H1 (cell line): ENCODE data around the gene PTPRJ. TPM values are rescaled to one million over a fixed set of nuclear protein-coding genes. Genes with fewer than 3 reads are reported as not detected.
A peak's percentile ranks its signal among the peaks of the same experiment; 100 is the strongest.

Experiments
- CTCF ChIA-PET: fragments of 300-600 bp; sonication (Branson Sonifier 250); formaldehyde crosslinking; loops from one replicate; lab custom pipeline; 2021; ENCODE audit not compliant: partially characterized antibody; lab: Charles Lee
- POLR2A ChIA-PET: fragments of 300-600 bp; sonication (Branson Sonifier 250); formaldehyde crosslinking; loops from one replicate; lab custom pipeline; 2021; ENCODE audit warnings: inconsistent platforms; ENCODE audit not compliant: partially characterized antibody; lab: Charles Lee
- DNase-seq, 2 experiments: peaks; one replicate each; pipeline versions ENCODE4 v3.0.0 to v3.0.0-alpha.2; 2010 to 2022; ENCODE audit warnings: low spot score in 2 of 2, low read depth in 1 of 2, mixed read lengths in 1 of 2
- FAIRE-seq: peaks from 2 replicates; lab custom pipeline; 2011; peaks lifted over from hg19 to GRCh38; lab: Jason Lieb, UNC
- H2AFZ ChIP-seq: 2 replicates; pipeline ENCODE4 v1.8.1; 2012; ENCODE audit warnings: low read length, inconsistent platforms
- H2AK5ac ChIP-seq: 2 replicates; pipeline ENCODE4 v1.6.1; 2013; ENCODE audit warnings: low read depth, low read length
- H2BK120ac ChIP-seq: replicated peaks from 2 replicates; pipeline ENCODE3; 2013; ENCODE audit warnings: low read depth, low read length, inconsistent platforms
- H2BK12ac ChIP-seq: 2 replicates; pipeline ENCODE4 v1.6.1; 2013; ENCODE audit warnings: low read depth, low read length
- H2BK15ac ChIP-seq: 2 replicates; pipeline ENCODE4 v1.6.1; 2013; ENCODE audit warnings: low read length
- H2BK20ac ChIP-seq: 2 replicates; pipeline ENCODE4 v1.6.1; 2013; ENCODE audit warnings: low read length
- H2BK5ac ChIP-seq: 2 replicates; pipeline ENCODE4 v1.6.1; 2013; ENCODE audit warnings: low read depth, low read length
- H3K14ac ChIP-seq: 2 replicates; pipeline ENCODE4 v1.6.1; 2013; ENCODE audit warnings: inconsistent platforms; ENCODE audit not compliant: insufficient read length
- H3K18ac ChIP-seq: 2 replicates; pipeline ENCODE4 v1.6.1; 2013; ENCODE audit warnings: low read length; ENCODE audit errors: extremely low read depth
- H3K23ac ChIP-seq: 2 replicates; pipeline ENCODE4 v1.6.1; 2013; ENCODE audit warnings: inconsistent platforms; ENCODE audit not compliant: insufficient read length
- H3K23me2 ChIP-seq: 2 replicates; pipeline ENCODE4 v1.6.1; 2013; ENCODE audit warnings: low read depth, low read length
- H3K27ac ChIP-seq: 2 replicates; pipeline ENCODE4 v1.6.1; 2011; ENCODE audit warnings: low read depth, low read length, inconsistent platforms
- H3K27me3 ChIP-seq, 4 experiments: replicated peaks in 1 of 4; 1 replicate in 1 of 4; 2 replicates in 3 of 4; pipeline versions ENCODE4 v1.6.1 to v1.8.1; 2011 to 2013; ENCODE audit warnings: low read length in 3 of 4, mild to moderate bottlenecking in 3 of 4, inconsistent platforms in 2 of 4, mixed read lengths in 2 of 4, moderate library complexity in 1 of 4; ENCODE audit not compliant: control insufficient read depth in 3 of 4, insufficient read depth in 3 of 4; ENCODE audit errors: extremely low read depth in 1 of 4
- H3K36me3 ChIP-seq, 4 experiments: 2 replicates each; pipeline versions ENCODE4 v1.6.1 to v1.8.1; 2011 to 2013; ENCODE audit warnings: mild to moderate bottlenecking in 4 of 4, low read length in 3 of 4, moderate library complexity in 2 of 4, control low read depth in 1 of 4, inconsistent platforms in 1 of 4; ENCODE audit not compliant: insufficient read depth in 4 of 4, control insufficient read depth in 2 of 4
- H3K4ac ChIP-seq: replicated peaks from 2 replicates; pipeline ENCODE3; 2013; ENCODE audit warnings: low read length, low read depth, mixed read lengths, inconsistent platforms; ENCODE audit not compliant: insufficient read length
- H3K4me1 ChIP-seq, 4 experiments: replicated peaks in 1 of 4; 1 replicate in 1 of 4; 2 replicates in 3 of 4; pipeline versions ENCODE4 v1.6.1 to v1.8.1; 2011 to 2013; ENCODE audit warnings: low read length in 3 of 4, inconsistent platforms in 2 of 4, mixed read lengths in 1 of 4; ENCODE audit not compliant: insufficient read depth in 4 of 4, control insufficient read depth in 3 of 4
- H3K4me2 ChIP-seq, 2 experiments: 2 replicates each; pipeline versions ENCODE4 v1.6.1 to v1.8.1; 2011 to 2013; ENCODE audit warnings: low read depth in 2 of 2, low read length in 2 of 2, control low read depth in 1 of 2, inconsistent platforms in 1 of 2, mild to moderate bottlenecking in 1 of 2; ENCODE audit not compliant: insufficient read depth in 1 of 2
- H3K4me3 ChIP-seq, 4 experiments: fragments of 200-600, 300-600 bp in 1 of 4; sonication (generic), shearing (Covaris generic), sonication (Bioruptor Twin) in 1 of 4; 2 replicates each; pipeline versions ENCODE4 v1.5.1 to v1.8.1; 2011 to 2016; ENCODE audit warnings: low read length in 4 of 4, low read depth in 3 of 4, control low read depth in 2 of 4, inconsistent platforms in 2 of 4, mild to moderate bottlenecking in 2 of 4, mixed read lengths in 1 of 4, moderate library complexity in 1 of 4; ENCODE audit not compliant: insufficient read depth in 2 of 4; ENCODE audit errors: extremely low read depth in 1 of 4
- H3K56ac ChIP-seq: replicated peaks from 2 replicates; pipeline ENCODE3; 2013; ENCODE audit warnings: low read depth, mild to moderate bottlenecking, mixed read lengths, low read length, inconsistent platforms; ENCODE audit not compliant: insufficient read length
- H3K79me1 ChIP-seq: 2 replicates; pipeline ENCODE4 v1.6.1; 2013; ENCODE audit warnings: low read depth, low read length, control low read depth
- H3K79me2 ChIP-seq, 2 experiments: 2 replicates each; pipeline versions ENCODE4 v1.6.1 to v1.8.1; 2012 to 2013; ENCODE audit warnings: low read length in 2 of 2, mild to moderate bottlenecking in 2 of 2, inconsistent platforms in 1 of 2; ENCODE audit not compliant: insufficient read depth in 2 of 2, control insufficient read depth in 1 of 2
- H3K9ac ChIP-seq, 4 experiments: replicated peaks in 1 of 4; 1 replicate in 1 of 4; 2 replicates in 3 of 4; pipeline versions ENCODE4 v1.6.1 to v1.8.1; 2011 to 2013; ENCODE audit warnings: low read depth in 3 of 4, low read length in 3 of 4, control low read depth in 2 of 4, mild to moderate bottlenecking in 2 of 4, moderate library complexity in 2 of 4, inconsistent platforms in 1 of 4; ENCODE audit errors: extremely low read depth in 1 of 4
- H3K9me3 ChIP-seq, 2 experiments: 2 replicates each; pipeline versions ENCODE4 v1.6.1 to v1.8.1; 2012 to 2013; ENCODE audit warnings: mild to moderate bottlenecking in 2 of 2, moderate library complexity in 2 of 2, control low read depth in 1 of 2, inconsistent platforms in 1 of 2, low read depth in 1 of 2, low read length in 1 of 2, mixed read lengths in 1 of 2; ENCODE audit not compliant: insufficient read depth in 2 of 2
- H4K20me1 ChIP-seq, 2 experiments: replicated peaks in 1 of 2; 2 replicates each; pipeline versions ENCODE3 to v1.8.1; 2011 to 2013; ENCODE audit warnings: inconsistent platforms in 2 of 2, low read length in 2 of 2, mild to moderate bottlenecking in 1 of 2; ENCODE audit not compliant: insufficient read depth in 2 of 2, control insufficient read depth in 1 of 2
- H4K5ac ChIP-seq: 2 replicates; pipeline ENCODE4 v1.6.1; 2013; ENCODE audit warnings: low read length, low read depth, mixed read lengths, inconsistent platforms; ENCODE audit not compliant: insufficient read length
- H4K8ac ChIP-seq: 2 replicates; pipeline ENCODE4 v1.8.0; 2013; ENCODE audit warnings: mild to moderate bottlenecking, moderate library complexity, low read length, inconsistent platforms; ENCODE audit not compliant: insufficient read depth; ENCODE audit errors: extremely low read depth
- H4K91ac ChIP-seq: replicated peaks from 2 replicates; pipeline ENCODE3; 2013; ENCODE audit warnings: low read length, mixed read lengths, inconsistent platforms; ENCODE audit not compliant: insufficient read length
- CEBPB ChIP-seq: IDR thresholded peaks from 2 replicates; pipeline ENCODE4 v1.6.1; 2012; ENCODE audit warnings: low read depth, low read length
- JUN ChIP-seq: IDR thresholded peaks from 2 replicates; pipeline ENCODE4 v1.6.1; 2011; ENCODE audit warnings: low read depth, mild to moderate bottlenecking, improper control_type of control experiment, low read length
- KDM4A ChIP-seq: IDR thresholded peaks from one replicate; pipeline ENCODE4 v1.7.1; 2012; ENCODE audit warnings: low read depth, mild to moderate bottlenecking, moderate library complexity, low read length, inconsistent platforms; ENCODE audit not compliant: severe bottlenecking
- NRF1 ChIP-seq: IDR thresholded peaks from 2 replicates; pipeline ENCODE4 v1.6.1; 2011; ENCODE audit warnings: mild to moderate bottlenecking, low read depth, low read length, improper control_type of control experiment
- RBBP5 ChIP-seq: IDR thresholded peaks from 2 replicates; pipeline ENCODE4 v1.7.1; 2012; ENCODE audit warnings: low read depth, mild to moderate bottlenecking, inconsistent platforms, low read length, moderate library complexity, borderline replicate concordance
- SIX5 ChIP-seq: IDR thresholded peaks from 2 replicates; pipeline ENCODE4 v1.6.1; 2011; ENCODE audit warnings: mild to moderate bottlenecking, low read depth, low read length
- SP4 ChIP-seq: IDR thresholded peaks from 2 replicates; pipeline ENCODE4 v1.6.1; 2012; ENCODE audit warnings: low read length, inconsistent platforms
- WGBS, 2 experiments: shearing (Covaris generic) in 1 of 2; methylation state at CpG; one replicate each; pipeline versions ENCODE4 v1.1.6 to v1.1.7; 2013 to 2015; ENCODE audit warnings: low lambda C conversion rate in 2 of 2, mixed read lengths in 2 of 2, inconsistent platforms in 1 of 2, low coverage in 1 of 2, missing lambda C conversion rate in 1 of 2; ENCODE audit not compliant: insufficient replicate concordance in 2 of 2, insufficient coverage in 1 of 2, insufficient read length in 1 of 2; ENCODE audit errors: extremely low coverage in 1 of 2, missing lambda C conversion rate in 1 of 2; 5-methylcytosine and 5-hydroxymethylcytosine counted together
- polyA plus RNA-seq, 7 experiments: library from polyadenylated mRNA; depleted of rRNA in 3 of 7; stranded (reverse) in 5 of 7; unstranded in 2 of 7; fragments of >200 nt in 5 of 7; fragments of 200-250 nt in 2 of 7; gene quantifications; 1 replicate in 5 of 7; 2 replicates in 1 of 7; 4 replicates in 1 of 7; pipeline versions ENCODE4 v1.2.1 to v1.2.3, GENCODE V29; 2011 to 2013; ENCODE audit warnings: missing spikeins in 2 of 7, mixed read lengths in 2 of 7
- total RNA-seq: library from RNA; stranded (reverse); fragmentation: NEBNext Ultra II Directional; extraction: Animal tissue kit (Norgen Biotek cat#: 25700); gene quantifications from 2 replicates; pipeline ENCODE4 v1.2.1, GENCODE V29; 2021
- TF ChIP-seq, protein P1 (sequence below), 3 experiments: IDR thresholded peaks; 1 replicate in 2 of 3; 2 replicates in 1 of 3; pipeline versions ENCODE4 v1.5.1 to v1.6.1; 2011; ENCODE audit warnings: low read length in 3 of 3, mild to moderate bottlenecking in 3 of 3, inconsistent platforms in 2 of 3, low read depth in 1 of 3, moderate library complexity in 1 of 3; ENCODE audit not compliant: insufficient read depth in 1 of 3; ENCODE audit errors: control extremely low read depth in 1 of 3
- TF ChIP-seq, protein P2 (sequence below): IDR thresholded peaks from 2 replicates; pipeline ENCODE4 v1.6.1; 2011; ENCODE audit warnings: low read length, improper control_type of control experiment

Gene PTPRJ
- total and polyA plus RNA-seq, 2 of the 8 experiments (the other 6 are each of a cell fraction or from before 2014, with no cell fraction given), result 4.4 to 22.6 TPM

DNA sequence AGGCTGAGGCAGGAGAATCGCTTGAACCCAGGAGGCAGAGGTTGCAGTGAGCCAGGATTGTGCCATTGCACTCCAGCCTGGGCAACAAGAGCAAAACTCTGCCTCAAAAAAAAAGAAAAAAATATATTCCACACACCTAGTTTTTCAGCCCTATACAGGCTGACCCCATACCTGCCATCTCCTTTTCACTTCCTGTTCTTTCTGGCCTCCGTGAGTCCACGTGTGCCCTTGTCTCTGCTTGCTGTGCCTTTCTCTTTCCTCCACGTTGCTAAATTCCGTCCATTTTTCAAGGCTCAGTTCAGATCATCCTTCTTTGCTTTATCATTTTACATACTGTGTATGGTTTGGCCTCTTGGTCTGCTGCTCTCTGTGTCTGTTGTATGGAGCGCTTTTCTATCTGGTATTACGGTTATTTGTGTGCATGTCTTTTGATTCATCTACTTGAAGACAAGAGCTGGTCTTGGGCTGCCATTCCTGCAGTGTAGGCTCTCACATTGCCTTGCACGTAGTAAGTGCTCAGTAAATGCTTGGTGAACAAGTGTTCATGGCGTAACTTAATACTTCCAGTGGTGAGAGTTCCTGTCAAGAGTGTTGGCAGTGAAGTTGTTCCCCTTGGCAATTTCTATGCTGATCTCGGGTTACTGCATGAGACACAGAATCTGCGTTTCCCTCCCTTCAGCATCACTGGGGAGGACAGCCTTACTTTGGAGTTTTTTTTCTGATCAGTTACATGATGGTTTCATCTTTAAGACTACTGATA, 57.5 kb downstream of the PTPRJ start:
- POLR2A ChIA-PET, result no interaction called here
- WGBS, 2 experiments, result 90% methylated on average over 11 of the region's 11 CpGs; no CpG with 5 or more reads in 1 of the 2 experiments
- no peaks in the 10 kb centered on the region for H3K27me3 ChIP-seq
- no peak overlapping the region for H4K91ac ChIP-seq
- H3K18ac ChIP-seq, result no peak overlapping the region
- no peaks in the 10 kb centered on the region; the same call in 1 of the 2 replicates for H3K23me2 ChIP-seq
- no peaks in the 10 kb centered on the region for H3K9me3 ChIP-seq
- H2AK5ac ChIP-seq, result 0 out of 2 replicates have a peak overlapping the region, but pooled peaks have one; percentile 53
- no peak for FAIRE-seq
- no peak overlapping the region for H2BK5ac ChIP-seq
- no peak for DNase-seq
- H2BK15ac ChIP-seq, result no peak overlapping the region
- peaks cover 0 to 5% of the 10 kb centered on the region in 2 experiments; a peak in 1 of 4 replicates for H3K79me2 ChIP-seq
- H3K36me3 ChIP-seq, result no peaks in the 10 kb centered on the region
- H3K14ac ChIP-seq, result no peak overlapping the region
- H3K4me1 ChIP-seq, result peaks cover 0 to 4% (median under 1%) of the 10 kb centered on the region in 4 experiments; a peak in 1 of 7 replicates
- CTCF ChIA-PET, result interaction anchor here (1.4 kb wide), 1 partner anchor 58 kb away, joined by 3 read pairs; no protein-coding TSS in a partner anchor
- no peak overlapping the region for H2BK120ac ChIP-seq
- no peak overlapping the region for H3K27ac ChIP-seq
- peaks cover 0 to 3% of the 10 kb centered on the region in 2 experiments for H4K20me1 ChIP-seq
- no peak overlapping the region for H3K9ac ChIP-seq
- no peak overlapping the region for H3K23ac ChIP-seq
- H3K4me3 ChIP-seq, result no peak overlapping the region
- no peak overlapping the region for H4K8ac ChIP-seq
- H2AFZ ChIP-seq, result no peak overlapping the region
- no peak overlapping the region for H3K56ac ChIP-seq
- H3K4me2 ChIP-seq, result no peak overlapping the region
- no peak overlapping the region for H3K4ac ChIP-seq
- no peak overlapping the region for H2BK20ac ChIP-seq
- peaks cover 5% of the 10 kb centered on the region for H3K79me1 ChIP-seq
- H4K5ac ChIP-seq, result no peak overlapping the region
- no peak overlapping the region for H2BK12ac ChIP-seq
- TF ChIP-seq KDM4A, result no peak
- no peak for TF ChIP-seq SP4
- no peak for TF ChIP-seq JUN
- TF ChIP-seq, protein P1, sequence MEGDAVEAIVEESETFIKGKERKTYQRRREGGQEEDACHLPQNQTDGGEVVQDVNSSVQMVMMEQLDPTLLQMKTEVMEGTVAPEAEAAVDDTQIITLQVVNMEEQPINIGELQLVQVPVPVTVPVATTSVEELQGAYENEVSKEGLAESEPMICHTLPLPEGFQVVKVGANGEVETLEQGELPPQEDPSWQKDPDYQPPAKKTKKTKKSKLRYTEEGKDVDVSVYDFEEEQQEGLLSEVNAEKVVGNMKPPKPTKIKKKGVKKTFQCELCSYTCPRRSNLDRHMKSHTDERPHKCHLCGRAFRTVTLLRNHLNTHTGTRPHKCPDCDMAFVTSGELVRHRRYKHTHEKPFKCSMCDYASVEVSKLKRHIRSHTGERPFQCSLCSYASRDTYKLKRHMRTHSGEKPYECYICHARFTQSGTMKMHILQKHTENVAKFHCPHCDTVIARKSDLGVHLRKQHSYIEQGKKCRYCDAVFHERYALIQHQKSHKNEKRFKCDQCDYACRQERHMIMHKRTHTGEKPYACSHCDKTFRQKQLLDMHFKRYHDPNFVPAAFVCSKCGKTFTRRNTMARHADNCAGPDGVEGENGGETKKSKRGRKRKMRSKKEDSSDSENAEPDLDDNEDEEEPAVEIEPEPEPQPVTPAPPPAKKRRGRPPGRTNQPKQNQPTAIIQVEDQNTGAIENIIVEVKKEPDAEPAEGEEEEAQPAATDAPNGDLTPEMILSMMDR (IDR thresholded peaks at IDR 0.05; ENCODE audit: control extremely low read depth in 1 of 3, insufficient read depth in 1 of 3, low read depth in 1 of 3, low read length in 3 of 3), result no peak
- no peak for TF ChIP-seq CEBPB
- TF ChIP-seq RBBP5, result no peak
- TF ChIP-seq NRF1, result no peak
- TF ChIP-seq, protein P2, sequence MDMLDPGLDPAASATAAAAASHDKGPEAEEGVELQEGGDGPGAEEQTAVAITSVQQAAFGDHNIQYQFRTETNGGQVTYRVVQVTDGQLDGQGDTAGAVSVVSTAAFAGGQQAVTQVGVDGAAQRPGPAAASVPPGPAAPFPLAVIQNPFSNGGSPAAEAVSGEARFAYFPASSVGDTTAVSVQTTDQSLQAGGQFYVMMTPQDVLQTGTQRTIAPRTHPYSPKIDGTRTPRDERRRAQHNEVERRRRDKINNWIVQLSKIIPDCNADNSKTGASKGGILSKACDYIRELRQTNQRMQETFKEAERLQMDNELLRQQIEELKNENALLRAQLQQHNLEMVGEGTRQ, result no peak
- no peak for TF ChIP-seq SIX5
